KOPT-K1 (cell line): Measurements from ENCODE around the gene CERS5.

Experiments used
- H3K27ac ChIP-seq: fragments of 200-600 bp; sonication (generic); 2 replicates; pipeline ENCODE4 v1.5.1; 2016; ENCODE audit warnings: antibody characterized with exemption, mild to moderate bottlenecking, low read depth, low read length; ENCODE audit not compliant: poor library complexity, severe bottlenecking
- H3K36me3 ChIP-seq: fragments of 200-600 bp; sonication (generic); 2 replicates; pipeline ENCODE4 v1.5.1; 2017; ENCODE audit warnings: antibody characterized with exemption, mild to moderate bottlenecking, low read length, moderate library complexity; ENCODE audit not compliant: insufficient read depth
- H3K9me3 ChIP-seq: fragments of 200-600 bp; sonication (generic); 2 replicates; pipeline ENCODE4 v1.5.1; 2017; ENCODE audit warnings: antibody characterized with exemption, low read length, mild to moderate bottlenecking; ENCODE audit not compliant: insufficient read depth, poor library complexity, severe bottlenecking

CERS5 gene

GRCh38 chr12:50195832-50196231 is 28.7 kb upstream of the CERS5 start:
- Histone ChIP-seq H3K27ac (no peak overlapping the region), H3K36me3 (peaks cover 20% of the 10 kb centered on the region), H3K9me3 (no peaks in the 10 kb centered on the region)

DNA sequence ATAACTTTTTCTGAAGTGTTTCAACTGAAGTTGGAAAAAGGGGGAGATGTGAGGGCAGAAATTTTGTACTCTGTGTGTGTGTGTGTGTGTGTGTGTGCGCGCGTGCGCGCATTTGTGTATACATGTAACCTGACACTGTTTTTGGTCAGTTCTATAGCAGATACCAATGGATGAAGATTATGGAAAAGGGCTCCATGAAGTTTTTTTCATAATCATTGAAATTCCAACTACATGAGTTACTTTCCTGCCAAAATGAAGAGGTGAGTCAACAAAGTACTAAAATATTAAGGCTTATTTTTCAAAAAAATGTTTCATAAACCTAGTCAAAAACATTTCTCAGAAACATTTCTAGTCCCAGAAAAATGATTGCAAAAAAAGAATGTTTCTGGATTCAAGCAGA is 25.7 kb upstream of the CERS5 start:
- no peak overlapping the region for H3K27ac ChIP-seq
- peaks cover 6% of the 10 kb centered on the region for H3K36me3 ChIP-seq

GRCh38 chr12:50192236-50192635 is 25.1 kb upstream of the CERS5 start:
- H3K9me3 ChIP-seq, result no peaks in the 10 kb centered on the region
- peaks cover 6% of the 10 kb centered on the region; the same call in 1 of the 2 replicates for H3K36me3 ChIP-seq
- no peak overlapping the region for H3K27ac ChIP-seq

More for the DNA sequence above, 25.7 kb upstream of the CERS5 start:
- no peaks in the 10 kb centered on the region for H3K9me3 ChIP-seq

- no peaks in the 10 kb centered on the region for H3K9me3 ChIP-seq
- no peak overlapping the region for H3K27ac ChIP-seq
- H3K36me3 ChIP-seq, result peaks cover 6% of the 10 kb centered on the region; the same call in 1 of the 2 replicates
These were observed 23.7 kb upstream of the CERS5 start for GRCh38 chr12:50190859-50191258.

DNA sequence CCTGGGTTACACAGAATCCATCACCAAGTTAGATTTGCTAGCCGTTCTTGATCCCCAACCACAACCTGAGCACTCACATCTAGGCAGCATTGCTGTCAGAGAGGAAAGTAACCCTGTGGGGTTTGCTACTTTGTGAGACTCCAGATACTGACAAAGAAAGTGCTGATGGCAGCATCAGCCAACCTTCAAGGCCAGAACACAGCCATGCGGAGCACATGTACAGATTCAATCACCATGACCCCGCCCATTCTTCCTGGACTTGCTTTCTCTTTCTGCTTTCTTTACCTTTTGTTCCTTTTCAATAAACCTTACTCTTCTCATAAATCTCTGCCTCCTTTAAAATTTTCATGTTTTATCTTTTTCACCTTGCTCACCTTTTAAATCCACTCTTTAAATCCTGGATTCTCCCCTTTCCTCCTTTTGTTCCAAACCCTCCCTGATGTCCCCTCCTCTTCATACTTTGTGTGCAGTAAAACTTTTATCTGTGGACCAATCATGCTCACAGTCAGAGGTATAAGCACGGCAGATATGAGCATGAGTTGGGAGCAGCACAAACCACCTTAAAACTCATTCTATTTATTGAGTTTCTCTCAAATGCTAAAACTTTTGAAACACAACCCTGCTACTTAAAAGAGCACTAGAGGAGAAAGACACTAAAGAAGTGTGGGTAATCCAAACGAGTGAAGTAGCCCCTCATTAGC is 21.9 kb upstream of the CERS5 start:
- no peaks in the 10 kb centered on the region for H3K9me3 ChIP-seq
- H3K27ac ChIP-seq, result no peak overlapping the region
- H3K36me3 ChIP-seq, result peaks cover 6% of the 10 kb centered on the region; the same call in 1 of the 2 replicates

DNA sequence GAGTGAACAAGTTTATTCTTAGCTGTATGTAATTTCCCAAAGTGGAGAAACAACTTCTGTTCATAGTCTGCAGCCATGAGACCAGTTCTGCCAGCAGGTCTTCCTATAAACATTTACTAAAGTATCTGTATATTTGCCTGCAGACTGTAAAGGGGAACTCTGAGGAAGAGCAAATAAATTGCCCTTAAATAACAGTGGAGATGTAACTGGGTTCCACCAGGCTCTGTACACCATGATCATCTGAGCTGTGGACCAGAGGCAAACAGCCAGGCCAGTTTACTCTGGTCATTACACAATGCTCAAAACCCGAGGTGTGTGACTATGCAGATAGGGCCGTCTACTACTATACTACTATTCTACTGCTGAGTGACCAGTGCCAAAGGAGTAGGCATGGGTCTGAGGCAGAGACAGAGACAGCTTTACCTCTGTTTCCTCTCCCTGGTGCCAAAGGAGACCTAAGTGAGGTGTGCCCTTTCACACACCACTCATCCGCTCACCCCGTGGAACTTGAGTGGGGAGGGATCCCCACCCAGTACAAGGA is 21.1 kb upstream of the CERS5 start:
- H3K9me3 ChIP-seq, result no peaks in the 10 kb centered on the region
- H3K36me3 ChIP-seq, result peaks cover 6% of the 10 kb centered on the region; the same call in 1 of the 2 replicates
- H3K27ac ChIP-seq, result no peak overlapping the region

DNA sequence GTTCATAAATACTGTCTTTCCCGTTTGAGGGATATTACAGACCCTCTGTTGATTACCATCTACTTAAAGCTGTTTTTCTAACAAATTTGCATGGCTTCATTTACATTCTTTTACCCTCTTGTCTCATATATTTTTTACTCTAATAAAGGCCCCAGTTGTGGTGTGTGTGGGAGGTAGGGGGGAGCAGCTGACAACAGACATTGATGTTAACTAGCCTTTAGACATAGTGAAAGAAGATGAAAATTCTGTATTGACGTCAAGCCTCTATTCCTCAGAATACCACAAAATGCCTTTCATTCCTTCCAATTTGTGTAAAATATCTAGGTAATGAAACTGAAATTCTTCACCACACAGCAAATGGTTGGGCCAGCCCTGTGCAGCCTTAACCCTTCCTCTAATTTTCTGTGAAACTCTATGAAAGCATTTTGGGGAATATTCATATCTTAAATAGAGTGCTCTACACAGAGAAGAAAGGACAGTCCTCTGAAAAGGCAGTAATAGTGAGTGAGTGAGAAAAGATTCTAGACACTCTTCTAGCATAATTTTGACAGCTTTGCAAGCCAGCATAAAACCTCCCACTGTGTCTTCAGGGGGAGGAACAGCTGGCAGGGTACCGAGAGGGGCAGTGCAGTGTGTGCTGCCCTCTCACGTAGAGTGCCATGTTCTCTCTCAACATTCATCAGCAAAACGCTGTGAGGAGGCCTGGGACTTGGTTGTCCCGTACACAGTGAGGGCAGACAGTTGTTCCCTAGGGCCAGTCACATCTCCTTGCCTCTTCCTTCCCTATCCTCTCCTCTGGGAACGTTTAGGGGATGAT is 20.1 kb upstream of the CERS5 start:
- H3K27ac ChIP-seq, result no peak overlapping the region
- H3K9me3 ChIP-seq, result no peaks in the 10 kb centered on the region

DNA sequence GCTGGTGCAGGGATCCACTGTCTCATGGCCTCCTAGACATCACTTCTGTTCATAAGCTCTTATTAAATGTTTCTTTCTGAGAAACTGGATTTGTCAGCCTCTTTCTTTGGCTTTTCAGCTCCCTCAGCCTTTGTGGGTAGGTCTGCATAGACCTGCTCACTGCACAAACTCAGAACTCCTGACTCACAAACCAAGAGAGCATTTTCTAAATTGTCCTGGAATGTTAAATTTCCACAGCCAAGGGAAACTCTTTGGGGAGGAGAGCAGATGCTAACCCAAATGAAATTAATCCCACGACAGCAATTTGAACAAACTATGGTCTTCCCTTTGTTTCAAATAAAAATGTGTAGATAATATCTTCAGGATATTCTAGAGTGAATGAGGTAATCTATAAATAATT is 19.5 kb upstream of the CERS5 start:
- no peaks in the 10 kb centered on the region for H3K9me3 ChIP-seq
- no peaks in the 10 kb centered on the region for H3K36me3 ChIP-seq
- no peak overlapping the region for H3K27ac ChIP-seq

More for the DNA sequence above, 20.1 kb upstream of the CERS5 start:
- H3K36me3 ChIP-seq, result no peaks in the 10 kb centered on the region

DNA sequence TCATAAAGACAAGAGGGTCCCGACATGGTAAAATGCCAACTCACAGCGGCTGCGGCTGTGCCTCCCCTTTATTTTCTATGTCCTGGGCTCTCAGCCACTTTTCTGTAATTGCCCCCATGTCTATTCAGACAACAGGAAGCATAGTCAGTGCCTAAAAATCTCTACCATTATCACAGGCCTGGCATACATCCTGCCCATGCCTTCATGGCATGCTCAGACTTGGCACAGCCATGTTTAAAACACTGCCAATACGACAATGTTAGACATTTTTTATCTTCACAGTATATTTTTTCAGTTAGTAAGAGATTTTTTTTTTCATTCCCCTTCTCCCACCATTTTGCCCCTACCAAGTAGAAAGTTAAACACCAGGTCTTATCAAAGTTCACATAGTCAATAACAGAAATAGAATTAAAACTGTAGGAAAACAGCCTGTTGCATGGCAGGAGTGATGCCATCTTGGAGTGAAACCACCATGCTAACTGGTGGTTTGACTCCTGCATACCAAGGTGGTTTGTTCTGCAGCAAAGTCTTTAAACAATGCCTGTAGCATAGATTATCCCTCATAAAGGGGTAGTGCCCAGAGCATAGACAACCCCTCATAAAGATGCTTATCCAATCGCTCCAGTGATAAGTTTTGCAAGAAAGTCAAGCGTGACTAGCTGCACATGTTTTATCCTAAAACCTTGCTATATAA is 18.9 kb upstream of the CERS5 start:
- H3K27ac ChIP-seq, result no peak overlapping the region
- H3K36me3 ChIP-seq, result no peaks in the 10 kb centered on the region

GRCh38 chr12:50185301-50185895 is 18.2 kb upstream of the CERS5 start:
- no peak overlapping the region for H3K27ac ChIP-seq
- no peaks in the 10 kb centered on the region for H3K9me3 ChIP-seq
- H3K36me3 ChIP-seq, result 0 out of 2 replicates have a peak, but pooled peaks cover 4% of the 10 kb centered on the region

More for the DNA sequence above, 18.9 kb upstream of the CERS5 start:
- H3K9me3 ChIP-seq, result no peaks in the 10 kb centered on the region

DNA sequence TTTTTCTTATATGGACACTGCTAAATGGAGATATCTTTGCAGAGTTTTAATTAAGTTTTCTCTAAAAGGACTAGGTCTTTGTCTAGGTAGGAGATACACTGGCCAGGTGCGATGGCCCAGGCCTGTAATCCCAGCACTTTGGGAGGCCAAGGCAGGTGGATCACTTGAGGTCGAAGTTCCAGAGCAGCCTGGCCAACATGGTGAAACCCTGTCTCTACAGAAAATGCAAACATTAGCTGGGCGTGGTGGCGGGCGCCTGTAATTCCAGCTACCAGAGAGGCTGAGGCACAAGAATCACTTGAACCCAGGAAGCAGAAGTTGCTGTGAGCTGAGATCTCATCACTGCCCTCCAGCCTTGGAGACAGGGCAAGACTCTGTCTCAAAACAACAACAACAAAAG is 17.1 kb upstream of the CERS5 start:
- no peak overlapping the region for H3K27ac ChIP-seq
- H3K9me3 ChIP-seq, result no peaks in the 10 kb centered on the region
- H3K36me3 ChIP-seq, result 0 out of 2 replicates have a peak, but pooled peaks cover 5% of the 10 kb centered on the region

- Histone ChIP-seq H3K27ac (no peak overlapping the region), H3K9me3 (no peaks in the 10 kb centered on the region), H3K36me3 (peaks cover 12% of the 10 kb centered on the region; the same call in 1 of the 2 replicates)
These were observed 15.3 kb upstream of the CERS5 start for GRCh38 chr12:50182461-50182860.

- H3K27ac ChIP-seq, result no peak overlapping the region
- peaks cover 20% of the 10 kb centered on the region; the same call in 1 of the 2 replicates for H3K36me3 ChIP-seq
- H3K9me3 ChIP-seq, result no peaks in the 10 kb centered on the region
These were observed 14.5 kb upstream of the CERS5 start for GRCh38 chr12:50181691-50182090.

- no peak overlapping the region for H3K27ac ChIP-seq
- H3K36me3 ChIP-seq, result peaks cover 25% of the 10 kb centered on the region; the same call in 1 of the 2 replicates
- H3K9me3 ChIP-seq, result no peaks in the 10 kb centered on the region
These were observed 8.5 kb upstream of the CERS5 start for GRCh38 chr12:50175716-50176026.
